Omental fat pad (tissue), 4 donors: Measurements from ENCODE around the gene LBHD2. TPM values are rescaled to one million over a fixed set of nuclear protein-coding genes. Genes with fewer than 3 reads are reported as not detected.

Experiments
- ATAC-seq: fragments of 150-250 bp; one replicate; pipeline ENCODE4 v1.9.1; 2016; ENCODE audit warnings: mild to moderate bottlenecking, moderate library complexity; ENCODE audit not compliant: low FRiP score
- DNase-seq: peaks from one replicate; pipeline ENCODE4 v3.0.0-alpha.2; 2019; ENCODE audit warnings: low spot score
- total RNA-seq, 4 donors: library from RNA; depleted of rRNA; stranded (reverse); fragments of >200 nt; gene quantifications; one replicate each; pipeline ENCODE4 v1.1.0, GENCODE V29; 2016
- TF ChIP-seq, protein P1 (sequence below), 3 donors: fragments of 450-650 bp; IDR thresholded peaks; one replicate each; pipeline ENCODE4 v1.5.1; 2016 to 2017; ENCODE audit warnings: antibody characterized with exemption in 3 of 3, mild to moderate bottlenecking in 3 of 3, moderate library complexity in 2 of 3

The LBHD2 gene
- total RNA-seq, 4 donors from 2014 or later, result 6.3 TPM; not detected in 3

DNA sequence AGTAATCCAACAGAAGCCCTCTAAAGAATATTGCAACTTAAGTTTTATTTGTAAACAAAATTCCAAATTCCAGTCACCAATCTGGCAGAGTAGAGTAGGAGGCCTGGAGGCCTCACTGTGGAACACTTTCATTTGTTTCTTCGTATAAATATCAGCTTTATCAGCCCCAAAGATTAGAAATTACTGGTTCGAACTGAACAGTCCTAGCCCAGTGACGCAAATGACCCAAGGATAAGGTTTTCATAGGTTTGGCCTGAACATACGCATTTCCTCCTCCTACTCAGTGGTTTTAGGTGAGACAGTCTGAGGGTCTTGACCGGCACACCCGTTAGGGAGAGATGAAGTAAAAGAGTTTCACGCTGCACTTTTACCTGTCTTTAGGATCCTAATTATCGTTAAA lies 28.3 kb upstream of the LBHD2 start:
- DNase-seq (no peak), ATAC-seq (no peak)
- TF ChIP-seq, protein P1, sequence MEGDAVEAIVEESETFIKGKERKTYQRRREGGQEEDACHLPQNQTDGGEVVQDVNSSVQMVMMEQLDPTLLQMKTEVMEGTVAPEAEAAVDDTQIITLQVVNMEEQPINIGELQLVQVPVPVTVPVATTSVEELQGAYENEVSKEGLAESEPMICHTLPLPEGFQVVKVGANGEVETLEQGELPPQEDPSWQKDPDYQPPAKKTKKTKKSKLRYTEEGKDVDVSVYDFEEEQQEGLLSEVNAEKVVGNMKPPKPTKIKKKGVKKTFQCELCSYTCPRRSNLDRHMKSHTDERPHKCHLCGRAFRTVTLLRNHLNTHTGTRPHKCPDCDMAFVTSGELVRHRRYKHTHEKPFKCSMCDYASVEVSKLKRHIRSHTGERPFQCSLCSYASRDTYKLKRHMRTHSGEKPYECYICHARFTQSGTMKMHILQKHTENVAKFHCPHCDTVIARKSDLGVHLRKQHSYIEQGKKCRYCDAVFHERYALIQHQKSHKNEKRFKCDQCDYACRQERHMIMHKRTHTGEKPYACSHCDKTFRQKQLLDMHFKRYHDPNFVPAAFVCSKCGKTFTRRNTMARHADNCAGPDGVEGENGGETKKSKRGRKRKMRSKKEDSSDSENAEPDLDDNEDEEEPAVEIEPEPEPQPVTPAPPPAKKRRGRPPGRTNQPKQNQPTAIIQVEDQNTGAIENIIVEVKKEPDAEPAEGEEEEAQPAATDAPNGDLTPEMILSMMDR (IDR thresholded peaks at IDR 0.05), result no peak

DNA sequence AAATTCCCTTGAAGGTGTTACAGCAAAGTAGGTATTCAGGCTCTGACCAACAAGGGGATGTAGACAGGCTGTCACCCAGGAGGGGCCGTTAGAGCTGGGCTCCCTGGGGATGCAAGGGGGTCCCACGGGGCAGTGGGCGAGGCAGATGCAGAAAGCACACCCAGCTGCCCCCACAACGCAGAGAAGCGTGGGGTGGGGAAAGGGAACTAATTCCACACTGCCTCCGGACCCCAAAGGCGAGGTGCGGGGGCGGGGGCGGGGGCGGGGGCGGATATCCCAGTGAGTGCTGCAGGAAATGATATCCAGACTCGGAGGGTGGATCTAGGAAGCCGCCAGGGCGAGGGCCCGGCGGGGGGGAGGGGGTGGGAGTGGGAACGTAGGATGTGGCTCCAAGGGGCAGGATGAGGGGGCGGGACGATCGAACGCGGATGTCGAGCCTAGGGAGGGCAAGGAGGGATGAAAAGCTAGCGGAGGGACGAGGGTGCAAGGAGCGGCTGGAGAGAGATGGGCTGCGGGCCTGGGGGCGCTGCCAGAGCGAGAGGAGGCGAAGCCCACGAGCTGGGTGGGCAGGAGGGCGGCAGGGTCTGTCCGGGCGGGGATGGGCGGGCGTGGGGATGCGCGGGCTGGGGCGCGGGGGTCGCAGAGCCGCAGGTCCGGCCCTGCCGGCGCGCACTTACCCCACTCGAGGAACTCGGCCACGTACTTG lies 27.5 kb upstream of the LBHD2 start:
- ATAC-seq, result no peak
- DNase-seq, result no peak

DNA sequence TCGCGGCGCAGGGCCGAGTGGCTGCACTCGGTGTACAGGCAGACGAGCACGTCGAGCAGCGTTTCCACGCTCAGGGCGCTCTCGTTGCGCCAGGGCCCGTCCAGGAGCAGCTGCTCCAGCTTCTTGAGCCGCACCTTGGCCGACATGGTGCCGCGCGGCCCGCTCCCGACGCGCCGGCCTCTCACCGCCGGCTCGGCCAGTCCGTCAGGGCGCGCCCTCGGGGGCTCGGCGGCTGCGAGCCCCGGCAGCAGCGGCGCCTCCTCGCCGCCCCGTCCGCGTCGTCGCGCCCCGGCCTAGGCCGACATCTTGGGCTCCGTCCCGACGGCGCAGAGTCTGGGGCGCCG lies 27.0 kb upstream of the LBHD2 start:
- DNase-seq (no peak), ATAC-seq (no peak)
- TF ChIP-seq, protein P1 (IDR thresholded peaks at IDR 0.05), result no peak

More for the DNA sequence above, 27.5 kb upstream of the LBHD2 start:
- TF ChIP-seq, protein P1 (IDR thresholded peaks at IDR 0.05), result no peak

DNA sequence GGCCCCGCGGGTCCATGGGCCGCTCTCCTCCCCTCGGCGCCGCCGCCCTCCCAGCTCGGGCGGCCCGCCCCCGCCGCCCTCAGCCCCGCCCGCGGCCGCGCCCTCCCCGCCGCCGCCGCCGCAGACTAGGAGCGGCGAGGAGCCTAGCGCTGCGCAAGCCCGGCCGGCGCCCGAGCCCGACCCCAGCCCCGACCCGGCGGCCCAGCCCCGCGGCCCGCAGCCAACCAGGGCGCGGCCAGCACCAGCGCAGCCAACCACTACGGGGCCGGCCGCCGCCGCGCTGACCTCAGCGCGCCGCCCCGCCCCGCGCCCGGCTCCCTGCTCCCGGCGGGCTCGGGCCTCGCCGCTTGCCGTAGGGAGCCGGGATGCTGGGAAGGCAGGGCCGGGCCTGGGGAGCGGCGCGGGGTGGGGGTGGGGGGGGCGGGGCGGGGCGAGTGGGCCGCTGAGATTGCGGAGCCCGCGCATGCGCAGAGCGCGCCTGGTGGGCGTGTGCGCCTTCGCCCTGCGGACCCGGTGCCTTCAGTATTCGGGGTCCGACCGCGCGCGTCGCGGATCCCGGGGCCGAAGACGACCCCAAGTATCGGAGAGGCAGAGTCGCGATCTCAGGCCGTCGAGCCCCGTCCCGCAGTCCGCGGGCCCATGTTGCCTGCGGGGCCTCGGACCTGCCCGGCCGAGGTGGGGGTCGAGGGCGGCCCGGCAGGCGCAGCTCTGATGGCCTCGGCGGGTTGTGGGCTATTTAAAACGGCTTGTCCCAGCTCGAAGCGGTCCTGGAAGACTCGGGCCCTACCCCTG lies 26.4 kb upstream of the LBHD2 start, which contains the start of gene CDC42BPB:
Gene CDC42BPB, minus strand, starts transcription at position 178 of the 792 bp plus-strand sequence. CDS start 376 bp downstream, outside the sequence.
- ATAC-seq, result peak; percentile 96
- peak; percentile 64 for DNase-seq
- TF ChIP-seq, protein P1 (IDR thresholded peaks at IDR 0.05), result no peak

DNA sequence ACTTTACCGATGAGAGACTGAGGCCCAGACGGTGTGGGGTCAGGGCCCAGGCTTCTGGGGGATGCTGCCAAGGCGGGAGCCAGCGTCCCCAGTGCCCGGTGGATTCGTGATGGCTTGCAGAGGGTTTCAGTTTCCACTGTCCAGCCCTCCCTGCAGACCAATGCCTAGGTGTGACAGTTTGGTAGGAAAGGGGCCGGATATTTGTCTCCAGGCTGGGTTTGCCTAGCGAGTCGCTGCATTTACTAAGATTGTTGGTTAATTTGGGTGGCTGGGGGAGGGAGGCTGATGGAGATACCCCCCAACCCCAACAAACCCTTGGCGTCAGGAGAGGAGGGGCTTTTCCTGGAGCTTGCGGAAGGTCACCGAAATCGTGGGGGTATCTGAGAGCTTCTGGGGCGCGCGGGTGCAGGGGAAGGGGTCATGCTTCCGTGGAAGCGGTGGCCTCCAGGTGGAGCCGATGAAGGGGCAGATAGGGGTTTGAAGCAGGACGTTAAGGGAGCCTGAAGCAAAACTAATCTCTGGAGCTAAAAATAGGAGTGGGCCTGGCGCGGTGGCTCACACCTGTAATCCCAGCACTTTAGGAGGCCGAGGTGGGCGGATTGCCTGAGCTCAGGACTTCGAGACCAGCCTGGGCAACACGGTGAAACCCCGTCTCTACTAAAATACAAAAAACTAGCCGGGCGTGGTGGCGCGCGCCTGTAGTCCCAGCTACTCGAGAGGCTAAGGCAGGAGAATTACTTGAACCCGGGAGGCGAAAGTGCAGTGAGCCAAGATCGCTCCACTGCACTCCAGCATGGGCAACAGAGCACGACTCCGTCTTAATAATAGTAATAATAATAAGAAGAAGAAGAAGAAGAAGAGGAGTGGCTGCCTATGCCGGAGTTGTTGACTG lies 25.6 kb upstream of the LBHD2 start:
- ATAC-seq (peak; percentile 26), DNase-seq (no peak)
- TF ChIP-seq, protein P1 (IDR thresholded peaks at IDR 0.05), result no peak

DNA sequence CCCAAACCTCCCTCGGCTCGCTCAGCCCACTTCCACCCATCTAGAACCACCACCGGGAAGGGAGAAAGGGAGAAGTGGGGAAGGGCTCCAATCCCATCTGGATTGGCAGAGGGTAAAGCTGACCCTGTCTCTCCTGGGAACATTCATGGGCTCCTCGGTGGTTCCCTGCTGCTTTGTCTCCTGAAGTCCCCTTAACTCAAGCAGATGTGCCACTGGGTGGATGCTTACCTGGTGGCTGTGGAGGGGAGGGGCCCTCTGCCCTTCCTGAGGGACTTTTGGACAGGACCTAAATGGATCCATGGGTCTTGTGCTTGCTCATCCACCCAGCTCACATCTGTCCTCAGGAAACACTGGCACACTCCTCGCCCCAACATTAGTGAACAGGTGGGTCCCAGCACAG lies 24.5 kb upstream of the LBHD2 start:
- ATAC-seq (no peak), DNase-seq (no peak)
- TF ChIP-seq, protein P1 (IDR thresholded peaks at IDR 0.05), result no peak
